Measurements from ENCODE around the gene MRPL40.

MRPL40 gene

DNA sequence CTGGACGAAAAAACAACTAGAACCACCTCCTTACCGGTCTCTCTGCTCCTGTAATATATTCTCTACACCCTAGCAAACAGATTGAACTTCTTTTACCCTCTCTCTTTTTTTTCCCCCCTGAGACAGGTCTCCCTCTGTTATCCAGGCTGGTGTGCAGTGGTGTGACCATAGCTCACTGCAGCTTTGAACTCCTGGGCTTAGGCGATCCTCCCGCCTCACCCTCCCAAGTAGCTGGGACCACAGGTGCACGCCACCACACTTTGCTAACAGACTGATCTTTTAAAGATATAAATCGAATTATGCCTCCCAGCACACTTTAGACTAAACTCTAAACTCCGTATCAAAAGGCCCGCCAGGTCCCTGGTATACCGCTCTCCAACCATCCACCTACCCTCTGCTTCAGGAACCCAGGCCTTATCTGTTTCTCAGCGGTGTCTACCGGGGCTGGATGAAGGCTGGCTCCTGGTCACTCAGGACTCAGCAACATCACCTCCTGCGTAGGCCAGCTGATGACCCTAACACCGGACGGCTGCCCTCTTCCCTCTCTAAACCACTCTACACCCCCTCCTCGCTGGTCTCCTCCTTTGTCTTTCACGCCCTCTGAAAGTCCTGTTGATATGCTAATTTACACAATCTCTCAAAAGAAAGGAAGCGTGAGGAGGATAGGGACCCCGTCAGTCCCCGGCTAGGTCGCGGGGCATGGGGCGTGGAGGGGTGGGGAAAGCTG lies 14.4 kb downstream of the MRPL40 start:
- H3K27me3 ChIP-seq (ENCODE audit: insufficient read depth, low read depth, severe bottlenecking) = no peaks in the 10 kb centered on the region
- H3K36me3 ChIP-seq = peaks cover 62% of the 10 kb centered on the region
- H3K27ac ChIP-seq = peak overlapping the region; percentile 98
- DNase-seq = no peak
- H3K9me3 ChIP-seq (ENCODE audit: severe bottlenecking) = no peaks in the 10 kb centered on the region
- H3K4me3 ChIP-seq (ENCODE audit: low read depth, low read length) = peak overlapping the region; percentile 76
- TF ChIP-seq, protein P1, sequence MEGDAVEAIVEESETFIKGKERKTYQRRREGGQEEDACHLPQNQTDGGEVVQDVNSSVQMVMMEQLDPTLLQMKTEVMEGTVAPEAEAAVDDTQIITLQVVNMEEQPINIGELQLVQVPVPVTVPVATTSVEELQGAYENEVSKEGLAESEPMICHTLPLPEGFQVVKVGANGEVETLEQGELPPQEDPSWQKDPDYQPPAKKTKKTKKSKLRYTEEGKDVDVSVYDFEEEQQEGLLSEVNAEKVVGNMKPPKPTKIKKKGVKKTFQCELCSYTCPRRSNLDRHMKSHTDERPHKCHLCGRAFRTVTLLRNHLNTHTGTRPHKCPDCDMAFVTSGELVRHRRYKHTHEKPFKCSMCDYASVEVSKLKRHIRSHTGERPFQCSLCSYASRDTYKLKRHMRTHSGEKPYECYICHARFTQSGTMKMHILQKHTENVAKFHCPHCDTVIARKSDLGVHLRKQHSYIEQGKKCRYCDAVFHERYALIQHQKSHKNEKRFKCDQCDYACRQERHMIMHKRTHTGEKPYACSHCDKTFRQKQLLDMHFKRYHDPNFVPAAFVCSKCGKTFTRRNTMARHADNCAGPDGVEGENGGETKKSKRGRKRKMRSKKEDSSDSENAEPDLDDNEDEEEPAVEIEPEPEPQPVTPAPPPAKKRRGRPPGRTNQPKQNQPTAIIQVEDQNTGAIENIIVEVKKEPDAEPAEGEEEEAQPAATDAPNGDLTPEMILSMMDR (IDR thresholded peaks at IDR 0.05; ENCODE audit: low read depth, low read length) = no peak

DNA sequence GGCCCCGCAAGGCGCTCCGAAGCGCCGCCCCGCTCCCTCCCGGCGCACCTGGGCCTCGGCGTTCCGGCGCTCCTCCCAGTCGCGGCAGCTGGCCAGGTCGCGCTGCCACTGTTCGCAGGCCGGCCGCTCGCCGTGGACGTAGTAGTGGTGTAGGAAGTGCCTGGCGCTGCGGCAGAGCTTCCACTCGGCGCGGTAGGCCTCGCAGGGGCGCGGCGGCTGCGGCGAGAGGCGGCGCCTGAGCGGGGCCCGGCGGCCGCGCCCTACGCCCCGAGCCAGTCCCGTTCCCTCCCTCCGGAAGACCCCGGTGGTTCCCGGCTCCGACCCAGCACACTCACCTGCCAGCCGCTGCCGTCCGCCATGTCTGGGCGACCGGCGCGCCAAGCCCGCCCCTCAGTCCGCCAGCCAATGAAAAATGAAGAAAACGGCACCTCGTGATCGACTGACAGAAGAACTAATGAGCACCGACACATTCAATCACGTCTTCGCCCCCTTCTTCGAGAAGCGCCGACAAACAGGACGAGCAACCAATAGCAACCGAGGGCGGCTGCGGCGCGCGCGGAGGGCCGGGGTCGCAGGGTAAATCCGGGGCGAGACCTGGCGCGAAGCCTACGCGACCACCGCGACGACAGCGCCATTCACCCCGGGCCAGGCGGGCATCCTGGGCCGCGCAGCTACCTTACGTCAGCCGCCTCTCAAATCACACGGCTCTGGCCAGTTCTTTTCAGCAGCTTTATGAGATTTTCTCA lies 15.2 kb downstream of the MRPL40 start, which contains the start of gene C22orf39:
Gene C22orf39, minus strand, starts transcription at position 382 of the 746 bp plus-strand sequence. Its CDS starts 23 bp downstream, at position 359.
- TF ChIP-seq, protein P1 (IDR thresholded peaks at IDR 0.05; ENCODE audit: low read depth, low read length) = no peak
- H3K4me3 ChIP-seq (ENCODE audit: low read depth, low read length) = peak within 1 kb of the TSS; percentile 76
- no peaks in the 10 kb centered on the region for H3K27me3 ChIP-seq (ENCODE audit: insufficient read depth, low read depth, severe bottlenecking)
- peak within 1 kb of the TSS; percentile 98 for H3K27ac ChIP-seq
- peaks cover 62% of the 10 kb centered on the region for H3K36me3 ChIP-seq
- no peaks in the 10 kb centered on the region for H3K9me3 ChIP-seq (ENCODE audit: severe bottlenecking)
- peak; percentile 93 for DNase-seq

DNA sequence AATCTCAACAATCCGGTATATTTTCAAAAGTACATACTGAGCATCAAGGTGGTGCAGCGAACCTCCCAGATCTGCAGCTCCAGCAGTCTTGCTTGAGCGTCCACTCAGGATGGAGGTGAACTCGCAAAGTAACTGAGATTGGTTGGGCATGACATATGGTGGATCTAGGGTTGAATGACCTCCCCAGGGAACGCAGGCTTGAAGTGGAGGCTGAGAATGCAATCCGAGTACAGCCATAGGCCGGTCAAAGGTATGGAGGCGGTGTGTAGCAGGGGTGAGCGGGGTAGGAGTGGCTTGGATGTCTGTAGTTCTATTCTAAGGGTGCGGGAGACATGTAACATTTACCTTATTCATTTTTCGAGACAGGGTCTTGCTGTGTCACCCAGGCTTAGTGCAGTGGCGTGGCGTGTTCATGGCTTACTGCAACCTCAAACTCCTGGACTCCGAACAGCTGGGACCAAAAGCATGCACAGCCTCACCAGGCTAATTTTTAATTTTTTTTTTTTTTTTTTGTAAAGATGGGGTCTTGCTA lies 15.8 kb downstream of the MRPL40 start:
- peak; percentile 74 for DNase-seq
- Histone ChIP-seq H3K9me3 (ENCODE audit: severe bottlenecking) (no peaks in the 10 kb centered on the region), H3K4me3 (ENCODE audit: low read depth, low read length) (peak overlapping the region; percentile 76), H3K36me3 (peaks cover 68% of the 10 kb centered on the region), H3K27ac (peak overlapping the region; percentile 98), H3K27me3 (ENCODE audit: insufficient read depth, low read depth, severe bottlenecking) (no peaks in the 10 kb centered on the region)
- TF ChIP-seq, protein P1 (IDR thresholded peaks at IDR 0.05; ENCODE audit: low read depth, low read length) = no peak

DNA sequence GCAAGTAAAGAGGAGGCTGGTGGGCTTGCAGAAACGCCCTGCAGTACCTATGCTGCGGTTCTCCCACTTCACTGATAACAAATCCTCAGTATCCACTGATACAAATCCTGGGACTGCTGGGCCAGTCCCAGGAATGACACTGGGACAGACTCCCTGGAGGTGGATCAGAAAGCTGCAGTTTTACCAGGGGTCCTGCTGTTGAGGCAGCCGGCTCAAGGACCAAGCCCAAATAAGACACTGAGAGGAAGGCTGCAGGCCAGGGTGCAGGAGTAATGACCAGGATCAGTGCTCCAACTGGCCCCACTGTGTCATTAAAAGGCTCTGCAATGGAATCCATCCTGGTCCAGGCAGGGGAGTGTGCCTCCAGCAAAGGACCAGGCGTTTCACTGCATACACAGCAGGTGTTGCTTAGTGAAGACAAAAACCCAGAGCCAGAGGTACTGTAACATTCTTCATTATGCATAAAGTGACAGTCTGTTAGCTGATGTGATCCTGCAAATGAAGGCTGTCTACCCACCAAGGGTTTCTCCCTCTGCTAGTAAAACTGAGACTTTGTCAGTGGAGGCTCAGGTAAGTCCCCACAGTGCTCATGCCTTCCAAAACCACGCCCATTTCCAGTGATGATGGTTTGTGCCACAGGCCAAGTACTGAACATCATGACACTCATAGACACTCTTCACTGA lies 16.5 kb downstream of the MRPL40 start:
- peaks cover 68% of the 10 kb centered on the region for H3K36me3 ChIP-seq
- peak overlapping the region; percentile 98 for H3K27ac ChIP-seq
- H3K4me3 ChIP-seq (ENCODE audit: low read depth, low read length) = peak overlapping the region; percentile 76

DNA sequence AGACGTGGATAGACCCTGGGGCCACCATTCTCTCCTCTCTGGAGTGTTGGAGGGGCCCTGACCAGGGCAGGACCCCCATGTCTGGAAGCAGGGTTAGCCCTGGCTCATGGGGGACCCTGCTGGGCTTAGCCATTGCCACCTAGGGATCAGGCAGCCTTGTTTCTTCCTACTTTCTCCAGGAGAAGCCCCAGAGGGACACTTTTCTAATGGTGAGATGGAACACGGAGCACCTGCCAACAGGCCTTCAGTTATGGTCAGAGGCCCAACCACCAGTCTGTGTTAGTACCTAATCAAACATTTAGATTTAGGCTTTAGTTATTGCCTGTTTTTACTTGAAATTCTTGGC lies 17.1 kb downstream of the MRPL40 start:
- no peak for DNase-seq
- Histone ChIP-seq H3K9me3 (ENCODE audit: severe bottlenecking) (no peaks in the 10 kb centered on the region), H3K27me3 (ENCODE audit: insufficient read depth, low read depth, severe bottlenecking) (no peaks in the 10 kb centered on the region), H3K4me3 (ENCODE audit: low read depth, low read length) (no peak overlapping the region), H3K36me3 (peaks cover 68% of the 10 kb centered on the region), H3K27ac (no peak overlapping the region; the same call in 1 of the 2 replicates)
- TF ChIP-seq, protein P1 (IDR thresholded peaks at IDR 0.05; ENCODE audit: low read depth, low read length) = no peak

More for the DNA sequence above, 16.5 kb downstream of the MRPL40 start:
- Histone ChIP-seq H3K27me3 (ENCODE audit: insufficient read depth, low read depth, severe bottlenecking) (no peaks in the 10 kb centered on the region), H3K9me3 (ENCODE audit: severe bottlenecking) (no peaks in the 10 kb centered on the region)
- TF ChIP-seq, protein P1 (IDR thresholded peaks at IDR 0.05; ENCODE audit: low read depth, low read length) = no peak
- DNase-seq = no peak

All from WERI-Rb-1 (cell line).